GM12873 (cell line): ENCODE measurements around the gene PBX2.

ENCODE experiments used
- TF ChIP-seq, protein P1 (sequence below): IDR thresholded peaks from 2 replicates; pipeline ENCODE4 v1.5.1; 2012; ENCODE audit warnings: low read depth, mild to moderate bottlenecking, moderate library complexity, low read length, control low read depth; ENCODE audit not compliant: insufficient read depth; ENCODE audit errors: missing control alignments

The PBX2 gene

DNA sequence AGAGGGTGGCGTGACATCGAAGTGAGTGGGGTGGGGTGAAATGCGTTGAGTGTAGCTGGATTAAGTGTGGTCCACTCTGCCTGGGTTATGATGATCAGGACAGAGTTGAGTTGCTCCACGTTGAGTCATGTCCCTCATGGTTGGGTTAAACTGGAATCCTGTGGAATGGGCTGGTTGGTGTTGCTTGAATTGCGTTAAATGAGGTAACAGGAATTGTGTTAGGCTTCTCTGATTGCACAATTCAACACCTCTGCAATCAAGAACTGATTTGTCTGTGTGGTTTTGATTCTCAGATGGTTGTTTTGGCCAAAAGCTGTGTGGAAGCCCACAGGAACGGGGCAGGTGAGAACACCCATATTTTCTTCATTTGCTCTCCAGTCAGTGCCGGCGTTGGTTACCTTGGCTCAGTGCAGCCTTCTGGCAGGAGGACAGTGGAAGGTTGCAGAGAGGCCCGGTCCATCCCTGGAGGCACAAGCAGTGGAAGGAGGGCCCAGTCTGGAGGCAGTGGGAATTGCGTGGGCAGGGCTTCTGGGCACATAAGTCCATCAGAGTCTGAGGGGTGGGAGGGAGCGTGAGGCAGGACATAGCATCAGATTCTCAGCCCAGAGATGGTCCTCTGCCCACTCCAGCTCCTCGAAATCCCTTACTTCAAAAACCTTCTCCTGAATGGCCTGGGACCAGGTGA lies 22.2 kb upstream of the PBX2 start:
- TF ChIP-seq, protein P1, sequence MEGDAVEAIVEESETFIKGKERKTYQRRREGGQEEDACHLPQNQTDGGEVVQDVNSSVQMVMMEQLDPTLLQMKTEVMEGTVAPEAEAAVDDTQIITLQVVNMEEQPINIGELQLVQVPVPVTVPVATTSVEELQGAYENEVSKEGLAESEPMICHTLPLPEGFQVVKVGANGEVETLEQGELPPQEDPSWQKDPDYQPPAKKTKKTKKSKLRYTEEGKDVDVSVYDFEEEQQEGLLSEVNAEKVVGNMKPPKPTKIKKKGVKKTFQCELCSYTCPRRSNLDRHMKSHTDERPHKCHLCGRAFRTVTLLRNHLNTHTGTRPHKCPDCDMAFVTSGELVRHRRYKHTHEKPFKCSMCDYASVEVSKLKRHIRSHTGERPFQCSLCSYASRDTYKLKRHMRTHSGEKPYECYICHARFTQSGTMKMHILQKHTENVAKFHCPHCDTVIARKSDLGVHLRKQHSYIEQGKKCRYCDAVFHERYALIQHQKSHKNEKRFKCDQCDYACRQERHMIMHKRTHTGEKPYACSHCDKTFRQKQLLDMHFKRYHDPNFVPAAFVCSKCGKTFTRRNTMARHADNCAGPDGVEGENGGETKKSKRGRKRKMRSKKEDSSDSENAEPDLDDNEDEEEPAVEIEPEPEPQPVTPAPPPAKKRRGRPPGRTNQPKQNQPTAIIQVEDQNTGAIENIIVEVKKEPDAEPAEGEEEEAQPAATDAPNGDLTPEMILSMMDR: no peak

DNA sequence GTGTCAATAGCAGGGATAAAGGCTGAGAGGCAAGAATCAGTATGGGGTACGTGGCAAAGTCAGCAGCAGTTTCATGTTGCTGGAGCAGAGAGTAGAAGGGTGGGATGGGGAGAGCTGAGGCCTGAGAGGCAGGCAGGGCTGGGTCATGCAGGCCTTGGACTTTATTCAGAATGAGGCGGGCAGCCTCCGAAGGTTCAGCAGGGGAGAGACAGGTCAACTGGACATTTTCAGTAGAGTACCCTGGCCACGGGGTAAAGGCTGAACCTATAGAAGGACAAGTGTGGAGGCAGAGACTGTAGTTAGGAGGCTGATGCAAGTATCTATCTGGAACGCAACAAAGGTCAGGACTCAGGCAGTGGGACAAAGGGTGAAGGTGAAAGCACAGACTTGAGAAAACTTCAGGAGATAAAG lies 20.2 kb upstream of the PBX2 start:
- TF ChIP-seq, protein P1: no peak

DNA sequence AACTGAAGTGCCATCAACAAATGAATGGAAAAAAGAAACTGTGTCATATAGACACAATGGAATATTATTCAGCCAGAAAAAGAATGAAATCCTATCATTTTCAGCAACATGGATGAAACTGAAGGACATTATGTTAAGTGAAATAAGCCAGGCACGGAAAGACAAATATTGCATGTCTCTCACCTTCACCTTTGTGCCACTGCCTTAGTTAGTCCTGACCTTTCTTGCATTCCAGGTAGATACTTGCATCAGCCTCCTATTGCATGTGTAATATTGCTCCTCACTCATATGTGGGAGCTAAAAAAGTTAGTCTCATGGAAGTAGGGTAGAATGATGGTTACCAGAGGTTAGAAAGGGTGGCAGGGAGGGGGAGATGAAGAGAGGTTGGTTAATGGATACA lies 19.0 kb upstream of the PBX2 start:
- TF ChIP-seq, protein P1: no peak

DNA sequence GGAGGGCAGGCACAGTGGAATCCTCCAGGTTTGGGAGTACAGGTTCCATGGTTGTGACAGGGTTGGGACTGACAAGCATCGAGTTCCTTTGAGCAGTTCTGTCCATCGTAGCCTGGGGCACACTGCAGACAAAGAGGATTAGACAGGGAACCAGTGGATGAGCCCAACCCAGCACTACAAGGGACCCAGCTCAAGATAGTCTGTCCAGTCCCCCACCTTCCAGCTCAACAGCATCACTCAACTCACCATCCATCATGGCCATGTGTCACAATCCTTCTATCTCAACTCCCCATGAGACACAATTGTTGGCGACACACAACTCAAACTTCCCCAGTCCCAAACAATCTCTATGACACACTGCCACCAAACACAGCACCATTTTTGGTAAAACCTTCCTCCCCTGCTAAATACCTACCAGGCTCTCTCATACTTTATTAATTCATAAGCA lies 14.3 kb upstream of the PBX2 start:
- TF ChIP-seq, protein P1: no peak

DNA sequence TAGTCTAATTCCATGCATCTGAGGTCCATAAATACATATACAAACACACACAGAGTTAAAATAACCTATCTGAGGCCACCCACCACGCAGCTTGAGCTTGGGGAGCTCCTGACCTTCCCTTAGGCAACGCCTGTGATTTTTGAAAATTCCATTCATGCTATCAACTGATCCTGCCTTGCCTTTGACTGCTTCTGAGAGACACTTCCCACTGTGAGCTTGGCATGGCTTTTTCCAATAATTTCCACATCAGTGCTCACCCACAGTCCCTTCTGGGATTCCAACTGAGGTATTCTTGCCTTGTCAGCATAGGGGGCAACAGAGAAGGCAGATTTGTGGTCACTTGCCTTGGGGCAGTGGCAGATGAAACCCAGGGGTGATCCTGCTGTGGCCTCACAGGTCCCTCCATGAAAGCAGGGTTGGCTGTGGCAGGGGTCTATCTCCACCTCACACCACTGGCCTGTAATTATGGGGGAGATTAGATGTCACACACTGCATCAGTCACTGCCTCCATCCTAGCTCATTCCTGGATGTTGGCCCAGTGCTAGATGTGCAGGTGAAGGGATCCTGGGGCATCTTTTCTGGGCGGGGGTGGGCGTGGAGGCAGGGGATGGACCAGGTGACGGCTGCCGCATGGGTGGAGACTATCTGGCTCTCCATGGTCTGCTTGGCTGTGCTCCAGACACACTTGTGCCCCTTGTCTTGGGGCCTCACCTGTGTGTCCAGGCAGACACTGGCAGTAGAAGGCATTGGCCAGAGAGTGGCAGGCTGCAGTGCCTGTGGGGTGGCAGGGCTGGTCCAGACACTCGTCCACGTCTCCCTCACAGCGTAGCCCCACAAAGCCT lies 13.6 kb upstream of the PBX2 start:
- TF ChIP-seq, protein P1: no peak

DNA sequence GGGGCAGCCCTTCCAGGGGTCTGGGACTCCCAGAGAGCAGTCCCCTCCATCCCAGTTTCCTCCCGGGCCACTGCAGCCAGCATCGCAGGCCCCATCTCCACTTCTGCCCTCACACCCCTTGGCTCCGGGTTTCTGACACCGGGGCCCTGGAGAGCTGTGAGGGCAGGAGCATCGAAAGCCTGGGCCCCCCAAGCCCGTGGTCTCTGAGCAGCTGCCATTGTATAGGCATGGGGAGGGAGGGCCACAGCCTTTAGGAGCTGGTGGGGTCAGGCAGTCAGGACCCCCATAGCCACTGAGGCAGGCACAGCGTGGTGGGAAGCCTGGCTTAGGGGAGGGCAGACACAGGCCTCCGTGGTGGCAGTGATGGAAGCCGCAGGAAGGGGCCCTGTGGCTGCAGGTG lies 12.2 kb upstream of the PBX2 start:
- TF ChIP-seq, protein P1: no peak

DNA sequence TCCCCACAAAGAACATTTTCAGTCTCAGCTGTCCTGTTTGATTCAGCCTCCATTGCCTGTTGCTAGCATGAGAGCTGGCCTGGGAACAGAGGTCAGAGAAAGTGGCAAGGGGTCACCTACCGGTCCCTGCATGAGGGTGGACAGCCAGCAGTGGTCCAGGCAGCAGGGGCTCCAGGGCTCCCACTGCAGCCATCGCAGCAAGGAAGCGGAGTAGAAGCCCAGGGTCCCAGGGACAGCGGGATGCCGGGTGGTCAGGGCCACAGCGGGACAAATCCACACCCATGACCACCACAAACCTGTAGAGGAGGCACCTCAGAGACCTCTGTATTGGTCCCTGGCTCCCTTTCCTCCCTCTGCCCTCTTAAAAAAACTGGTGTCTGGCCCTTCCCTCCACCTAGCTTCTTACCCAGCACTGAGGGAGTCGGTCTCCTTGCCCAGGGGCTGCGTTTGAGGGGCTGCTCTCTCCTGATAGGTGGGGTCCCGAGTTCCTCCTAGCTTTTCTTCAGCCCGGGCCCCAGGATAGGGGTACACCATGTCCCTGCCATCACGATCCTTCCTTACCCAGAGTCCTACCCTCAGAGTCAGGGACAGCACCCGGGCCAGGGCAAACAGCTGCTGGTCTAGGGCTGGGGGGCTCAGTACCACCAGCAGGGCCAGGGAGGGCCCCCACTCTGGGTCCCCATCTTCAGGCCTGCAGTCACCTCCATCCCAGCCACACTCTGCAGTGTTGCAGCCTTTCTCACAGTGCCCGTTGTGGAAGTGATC lies 10.9 kb upstream of the PBX2 start:
- TF ChIP-seq, protein P1: no peak
